ENCODE data around the gene DDX28.

DNA sequence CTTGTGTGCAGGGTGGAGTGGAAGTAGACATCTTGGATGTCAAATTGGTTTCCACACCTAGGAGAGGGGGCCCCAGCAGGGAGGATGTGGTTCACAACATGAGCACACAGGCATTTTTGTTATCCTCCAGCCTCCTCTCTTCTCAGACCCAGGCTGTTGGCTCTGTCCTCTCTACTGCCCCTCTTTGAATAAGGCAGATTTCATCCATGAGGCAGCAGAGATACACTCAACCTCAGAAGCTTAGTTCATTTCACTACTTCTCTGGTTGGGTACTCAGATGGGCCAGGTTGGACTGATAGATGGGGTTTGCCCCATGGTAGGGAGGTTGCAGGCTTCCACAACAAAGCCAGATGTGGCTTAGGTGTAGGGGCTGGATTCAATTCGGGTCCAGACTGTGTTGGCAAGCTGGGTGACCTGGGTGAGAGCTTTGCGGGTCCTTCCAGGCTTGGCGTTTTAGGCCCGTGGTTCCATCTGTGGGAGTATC, 39.9 kb upstream of the DDX28 start:
- no peak for TF ChIP-seq CTCF (IDR thresholded peaks at IDR 0.05; ENCODE audit: low read depth, low read length)
- no peak for TF ChIP-seq POLR2A (IDR thresholded peaks at IDR 0.05; ENCODE audit: extremely low read depth, insufficient read length)

Measured in NB4 (cell line).